SHP77 (cell line): ENCODE measurements around the gene SACS.
"Not testable (repeated sequence)": the region's sequence is repeated elsewhere in the genome, so short reads cannot be mapped to it uniquely, and the experiment has no call there.

Source experiments
- DNase-seq, 2 experiments: peaks; one replicate each; lab custom pipeline; 2025; lab: John Stamatoyannopoulos, UW

SACS gene

DNA sequence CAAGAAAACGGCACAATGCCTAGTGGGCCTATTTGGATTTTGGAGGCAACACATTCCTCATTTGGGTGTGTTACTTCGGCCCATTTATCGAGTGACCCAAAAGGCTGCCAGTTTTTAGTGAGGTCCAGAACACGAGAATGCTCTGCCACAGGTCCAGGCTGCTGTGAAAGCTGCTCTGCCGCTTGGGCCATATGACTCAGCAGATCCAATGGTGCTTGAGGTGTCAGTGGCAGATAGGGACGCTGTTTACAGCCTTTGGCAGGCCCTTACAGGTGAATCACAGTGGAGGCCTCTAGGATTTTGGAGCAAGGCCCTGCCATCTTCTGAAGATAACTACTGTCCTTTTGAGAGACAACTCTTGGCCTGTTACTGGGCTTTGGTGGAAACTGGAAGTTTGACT, 118.7 kb downstream of the SACS start:
- not testable (repeated sequence) for DNase-seq

DNA sequence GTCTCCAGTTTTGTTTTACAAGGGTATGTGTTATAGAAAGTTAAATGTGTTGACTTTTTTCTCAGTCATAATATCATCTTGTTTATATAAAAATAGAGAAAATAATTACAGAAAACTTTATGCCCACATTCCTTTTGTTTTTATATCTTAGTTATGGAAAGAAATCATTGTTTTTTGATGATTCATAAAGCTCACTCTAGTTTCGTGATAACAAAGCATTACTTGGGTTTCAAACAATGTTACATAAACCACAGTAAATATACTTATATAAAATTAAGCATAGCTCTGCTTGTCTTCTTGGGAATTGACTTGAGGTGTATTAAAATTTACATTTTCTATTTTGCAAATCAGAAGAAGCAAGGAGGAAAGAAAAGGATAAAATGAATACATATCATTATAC, 140.9 kb downstream of the SACS start:
- no peak for DNase-seq

DNA sequence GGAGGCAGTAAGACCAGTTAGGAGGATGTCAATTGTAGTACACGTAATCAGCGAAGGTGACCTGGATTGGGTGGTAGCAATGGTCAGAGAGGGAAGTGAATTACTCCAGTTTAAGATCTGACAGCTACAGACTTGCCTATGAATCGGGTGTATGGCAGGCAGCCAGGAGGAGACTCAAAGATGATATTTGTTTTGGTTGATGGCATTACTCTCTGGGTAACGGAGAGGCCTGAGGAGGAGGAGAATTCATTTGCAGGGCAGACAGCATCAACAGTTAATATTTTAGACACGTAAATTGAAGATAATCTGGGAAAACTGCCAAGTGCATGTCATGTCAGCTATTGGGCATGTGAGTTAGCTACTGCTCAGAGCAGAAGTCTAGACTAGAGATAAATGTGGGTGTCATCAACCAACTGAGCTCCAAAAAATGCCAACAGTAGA, 143.6 kb downstream of the SACS start:
- DNase-seq: peak in 1 of 2 experiments; percentile 4

DNA sequence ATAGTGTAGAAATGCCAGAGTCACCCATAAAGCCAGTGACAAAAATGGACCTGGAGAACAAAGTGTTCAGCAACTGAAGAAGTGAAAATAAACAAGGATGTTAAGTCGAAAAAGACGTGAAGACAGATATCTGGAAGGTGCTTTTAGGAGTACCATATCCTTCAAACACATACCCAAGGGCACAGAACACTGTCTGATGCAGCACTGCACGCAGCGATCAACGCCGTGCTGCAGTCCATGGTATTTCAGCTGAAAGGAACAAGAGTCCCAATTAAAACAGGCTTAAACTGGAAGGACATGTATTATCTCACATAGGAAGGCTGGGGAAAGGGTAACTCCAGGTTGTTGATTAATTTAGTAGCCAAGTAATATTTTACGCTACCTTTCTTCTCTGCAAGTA, 144.5 kb downstream of the SACS start:
- DNase-seq: no peak

DNA sequence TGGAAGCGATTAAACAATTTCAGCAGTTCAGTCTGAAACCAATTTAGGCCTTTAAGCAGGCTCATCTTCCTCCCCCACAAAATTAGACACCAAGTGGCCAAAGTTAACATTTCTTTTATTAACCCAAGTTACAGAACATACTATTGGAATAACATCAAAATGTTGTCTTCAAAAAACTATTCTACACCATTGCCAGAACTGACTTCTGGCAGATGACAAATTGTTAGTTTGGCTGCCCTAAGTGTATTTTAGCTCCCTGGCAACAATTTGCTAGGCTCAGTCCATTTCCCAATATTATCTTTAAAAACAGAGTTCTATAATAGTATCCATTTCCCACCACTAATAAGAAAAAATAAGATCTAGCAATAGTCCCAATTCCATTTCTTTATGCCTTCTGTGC, 144.9 kb downstream of the SACS start:
- DNase-seq: no peak

DNA sequence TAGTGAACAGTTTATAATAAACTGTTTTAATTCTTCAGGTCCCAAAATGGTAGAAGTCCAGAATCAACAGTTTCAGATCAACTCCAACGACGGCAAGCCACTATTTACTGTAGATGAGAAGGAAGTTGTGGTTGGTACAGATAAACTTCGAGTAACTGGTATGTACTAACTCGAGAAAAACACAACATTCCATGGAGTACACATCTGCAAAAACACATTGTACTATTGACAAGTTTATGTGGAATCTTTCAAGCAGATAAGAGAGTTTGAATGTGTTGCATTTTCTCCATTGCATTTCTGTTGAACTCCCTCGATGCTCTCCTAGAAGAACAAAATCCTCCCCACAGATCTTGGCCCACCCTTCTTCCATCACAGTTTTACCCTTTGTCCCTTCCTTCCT, 154.2 kb downstream of the SACS start:
- DNase-seq: no peak
